Body of pancreas (tissue), 4 donors: ENCODE data around the gene RPL6. TPM values are rescaled to one million over a fixed set of nuclear protein-coding genes. Genes with fewer than 3 reads are reported as not detected.

Experiments used
- ATAC-seq: fragments of 150-250 bp; one replicate; pipeline ENCODE4 v1.9.1; 2016
- DNase-seq, 4 donors: peaks; one replicate each; pipeline ENCODE4 v3.0.0-alpha.2; 2019
- H3K27ac ChIP-seq, 4 donors: fragments of 200-600 bp; sonication (generic); 1 replicate in 3 of 4; 2 replicates in 1 of 4; pipeline versions ENCODE4 v1.5.1 to v1.6.1; 2016 to 2019; ENCODE audit warnings: mild to moderate bottlenecking in 1 of 4, mixed read lengths in 1 of 4, moderate library complexity in 1 of 4
- H3K27me3 ChIP-seq, 2 donors: fragments of 200-600 bp; sonication (generic); one replicate each; pipeline ENCODE4 v1.6.0; 2016; ENCODE audit warnings: mild to moderate bottlenecking in 1 of 2
- H3K36me3 ChIP-seq, 2 donors: fragments of 200-600 bp; sonication (generic); replicated peaks in 1 of 2; 2 replicates each; pipeline ENCODE4 v1.5.1; 2016; ENCODE audit warnings: low read depth in 2 of 2; ENCODE audit not compliant: insufficient read depth in 1 of 2
- H3K4me1 ChIP-seq: fragments of 200-600 bp; sonication (generic); one replicate; pipeline ENCODE4 v1.6.0; 2016
- H3K4me3 ChIP-seq, 2 donors: fragments of 200-600 bp; sonication (generic); 1 replicate in 1 of 2; 2 replicates in 1 of 2; pipeline ENCODE4 v1.5.1; 2016 to 2019
- H3K9me3 ChIP-seq, 3 donors: fragments of 200-600 bp; sonication (generic); 1 replicate in 2 of 3; 2 replicates in 1 of 3; pipeline ENCODE4 v1.5.1; 2016
- CTCF ChIP-seq, 7 experiments: fragments of 450-650 bp in 4 of 7; fragments of 200-600 bp in 3 of 7; sonication (generic) in 3 of 7; IDR thresholded peaks; one replicate each; pipeline ENCODE4 v1.5.1; 2016 to 2019; ENCODE audit warnings: antibody characterized with exemption in 7 of 7
- POLR2A ChIP-seq, 3 donors: fragments of 450-650 bp; IDR thresholded peaks; one replicate each; pipeline ENCODE4 v1.6.1; 2016; ENCODE audit warnings: antibody characterized with exemption in 3 of 3, mild to moderate bottlenecking in 2 of 3
- WGBS, 2 donors: methylation state at CpG; one replicate each; pipeline ENCODE4 v1.1.5; 2017; 5-methylcytosine and 5-hydroxymethylcytosine counted together
- intact Hi-C: fragments of 100-400 bp; cut with DNase I; formaldehyde crosslinking; loops from one replicate; pipeline ENCODE4 v1.15.1; 2023
- total RNA-seq, 2 donors: library from RNA; depleted of rRNA; stranded (reverse); fragments of >200 nt; gene quantifications; one replicate each; pipeline ENCODE4 v1.1.0, GENCODE V29; 2016

The RPL6 gene
- total RNA-seq, 2 donors from 2014 or later, result 864 to 931 TPM

GRCh38 chr12:112370199-112370598 is 39.2 kb downstream of the RPL6 start:
- intact Hi-C loops, result no loop called here
- ATAC-seq, result no peak
- WGBS, 2 donors, result 29 to 42% methylated on average over 1 of the region's 1 CpG
- no peak for DNase-seq
- H3K4me1 ChIP-seq, result peaks cover 15% of the 10 kb centered on the region
- H3K9me3 ChIP-seq, result no peaks in the 10 kb centered on the region
- no peaks in the 10 kb centered on the region for H3K27me3 ChIP-seq
- no peak for TF ChIP-seq CTCF (IDR thresholded peaks at IDR 0.05)
- H3K4me3 ChIP-seq, result no peak overlapping the region
- no peaks in the 10 kb centered on the region for H3K36me3 ChIP-seq
- H3K27ac ChIP-seq, result no peak overlapping the region

GRCh38 chr12:112368856-112369255 is 40.5 kb downstream of the RPL6 start:
- WGBS, 2 donors, result 62 to 66% methylated on average over 6 of the region's 6 CpGs
- Histone ChIP-seq H3K4me3 (no peak overlapping the region), H3K4me1 (peaks cover 9% of the 10 kb centered on the region), H3K27ac (no peak overlapping the region), H3K36me3 (no peaks in the 10 kb centered on the region), H3K27me3 (no peaks in the 10 kb centered on the region), H3K9me3 (no peaks in the 10 kb centered on the region)
- DNase-seq (no peak), ATAC-seq (no peak)
- intact Hi-C loops, result no loop called here
- TF ChIP-seq CTCF (IDR thresholded peaks at IDR 0.05) (no peak), POLR2A (IDR thresholded peaks at IDR 0.05) (no peak)

GRCh38 chr12:112367965-112368364 is 41.4 kb downstream of the RPL6 start:
- DNase-seq (no peak), ATAC-seq (no peak)
- Histone ChIP-seq H3K4me3 (no peak overlapping the region), H3K27me3 (no peaks in the 10 kb centered on the region), H3K27ac (no peak overlapping the region), H3K4me1 (peaks cover 9% of the 10 kb centered on the region), H3K36me3 (no peaks in the 10 kb centered on the region), H3K9me3 (no peaks in the 10 kb centered on the region)
- 75% methylated on average over 3 of the region's 3 CpGs for WGBS, 2 donors
- intact Hi-C loops, result no loop called here
- TF ChIP-seq POLR2A (IDR thresholded peaks at IDR 0.05), result no peak
- TF ChIP-seq CTCF (IDR thresholded peaks at IDR 0.05), result no peak

GRCh38 chr12:112362310-112362709 is 47.1 kb downstream of the RPL6 start:
- H3K27ac ChIP-seq, result no peak overlapping the region
- intact Hi-C loops, result no loop called here
- no peaks in the 10 kb centered on the region for H3K27me3 ChIP-seq
- ATAC-seq (no peak), DNase-seq (no peak)
- WGBS, 2 donors, result 89 to 100% methylated on average over 3 of the region's 3 CpGs
- no peak overlapping the region for H3K4me3 ChIP-seq
- no peak for TF ChIP-seq POLR2A (IDR thresholded peaks at IDR 0.05)
- TF ChIP-seq CTCF (IDR thresholded peaks at IDR 0.05), result no peak
- H3K36me3 ChIP-seq, result no peaks in the 10 kb centered on the region
- H3K9me3 ChIP-seq, result no peaks in the 10 kb centered on the region
- no peaks in the 10 kb centered on the region for H3K4me1 ChIP-seq

GRCh38 chr12:112361271-112361670 is 48.1 kb downstream of the RPL6 start:
- intact Hi-C loops, result no loop called here

More at GRCh38 chr12:112361271-112361670, 48.1 kb downstream of the RPL6 start:
- DNase-seq, result no peak
- WGBS, 2 donors, result 77 to 87% methylated on average over 4 of the region's 4 CpGs
- no peak overlapping the region for H3K4me3 ChIP-seq
- H3K36me3 ChIP-seq, result no peaks in the 10 kb centered on the region
- no peak overlapping the region for H3K27ac ChIP-seq
- TF ChIP-seq CTCF (IDR thresholded peaks at IDR 0.05) (no peak), POLR2A (IDR thresholded peaks at IDR 0.05) (no peak)
- ATAC-seq, result no peak
- no peaks in the 10 kb centered on the region for H3K4me1 ChIP-seq
- no peaks in the 10 kb centered on the region for H3K27me3 ChIP-seq
- no peaks in the 10 kb centered on the region for H3K9me3 ChIP-seq
